WERI-Rb-1 (cell line): ENCODE measurements around the gene TSPAN17.
"Not testable (repeated sequence)": the region's sequence is repeated elsewhere in the genome, so short reads cannot be mapped to it uniquely, and the experiment has no call there.

ENCODE experiments used
- DNase-seq: peaks from one replicate; pipeline ENCODE4 v3.0.0-alpha.2; 2020
- H3K27ac ChIP-seq: fragments of 250-450 bp; sonication (Bioruptor Pico); 2 replicates; pipeline ENCODE4 v1.5.1; 2020; ENCODE audit warnings: mild to moderate bottlenecking, moderate library complexity
- H3K27me3 ChIP-seq: fragments of 250-450 bp; sonication (Bioruptor Pico); 2 replicates; pipeline ENCODE4 v1.5.1; 2021; ENCODE audit warnings: mild to moderate bottlenecking, low read depth, moderate library complexity; ENCODE audit not compliant: insufficient read depth, severe bottlenecking
- H3K36me3 ChIP-seq: fragments of 250-450 bp; sonication (Bioruptor Pico); 2 replicates; pipeline ENCODE4 v1.5.1; 2020; ENCODE audit warnings: mild to moderate bottlenecking, moderate library complexity
- H3K4me3 ChIP-seq: 2 replicates; pipeline ENCODE4 v1.5.1; 2011; ENCODE audit warnings: low read depth, mild to moderate bottlenecking, control low read depth, low read length
- H3K9me3 ChIP-seq: fragments of 250-450 bp; sonication (Bioruptor Pico); 2 replicates; pipeline ENCODE4 v1.5.1; 2021; ENCODE audit warnings: mild to moderate bottlenecking, moderate library complexity; ENCODE audit not compliant: severe bottlenecking
- CTCF ChIP-seq: IDR thresholded peaks from 2 replicates; pipeline ENCODE4 v1.5.1; 2011; ENCODE audit warnings: low read depth, mild to moderate bottlenecking, control low read depth, inconsistent platforms, low read length

Gene TSPAN17

GRCh38 chr5:176697934-176698538 is 50.8 kb downstream of the TSPAN17 start:
- DNase-seq: peak; percentile 94
- no peaks in the 10 kb centered on the region for H3K36me3 ChIP-seq
- no peak for TF ChIP-seq CTCF
- peak overlapping the region; percentile 80 for H3K27ac ChIP-seq
- H3K27me3 ChIP-seq: no peaks in the 10 kb centered on the region
- no peaks in the 10 kb centered on the region for H3K9me3 ChIP-seq
- H3K4me3 ChIP-seq: no peak overlapping the region

GRCh38 chr5:176699446-176699845 is 52.2 kb downstream of the TSPAN17 start:
- H3K27me3 ChIP-seq, H3K36me3 ChIP-seq: not testable (repeated sequence)

GRCh38 chr5:176700239-176700847 is 53.1 kb downstream of the TSPAN17 start:
- DNase-seq: peak; percentile 73
- Histone ChIP-seq H3K27me3 (no peaks in the 10 kb centered on the region), H3K9me3 (no peaks in the 10 kb centered on the region), H3K27ac (peak overlapping the region; percentile 80; the same call in 1 of the 2 replicates), H3K36me3 (no peaks in the 10 kb centered on the region), H3K4me3 (no peak overlapping the region)
- peak; percentile 74 for TF ChIP-seq CTCF

More at GRCh38 chr5:176699446-176699845, 52.2 kb downstream of the TSPAN17 start:
- not testable (repeated sequence) for H3K9me3 ChIP-seq, DNase-seq
- peak overlapping the region; percentile 80 for H3K27ac ChIP-seq
- peak overlapping the region; percentile 15; the same call in 1 of the 2 replicates for H3K4me3 ChIP-seq

GRCh38 chr5:176702671-176703641 is 55.7 kb downstream of the TSPAN17 start:
- TF ChIP-seq CTCF: no peak
- Histone ChIP-seq H3K9me3 (no peaks in the 10 kb centered on the region), H3K27me3 (no peaks in the 10 kb centered on the region), H3K36me3 (no peaks in the 10 kb centered on the region), H3K4me3 (no peak overlapping the region), H3K27ac (no peak overlapping the region)
- no peak for DNase-seq

- no peak for TF ChIP-seq CTCF
- H3K4me3 ChIP-seq: no peak overlapping the region
- H3K27me3 ChIP-seq: no peaks in the 10 kb centered on the region
- DNase-seq: no peak
- no peaks in the 10 kb centered on the region for H3K36me3 ChIP-seq
- H3K27ac ChIP-seq: no peak overlapping the region
- no peaks in the 10 kb centered on the region for H3K9me3 ChIP-seq
Measured at GRCh38 chr5:176703857-176704256, 56.6 kb downstream of the TSPAN17 start.

GRCh38 chr5:176704355-176704754 is 57.1 kb downstream of the TSPAN17 start:
- Histone ChIP-seq H3K9me3 (no peaks in the 10 kb centered on the region), H3K27me3 (no peaks in the 10 kb centered on the region), H3K36me3 (no peaks in the 10 kb centered on the region), H3K27ac (no peak overlapping the region), H3K4me3 (no peak overlapping the region)
- DNase-seq: no peak
- no peak for TF ChIP-seq CTCF
